CD4-positive, alpha-beta T cell treated with Interleukin-15 for 4 hours (primary cell): ENCODE results near the gene GHRL.
"Not testable (repeated sequence)": the region's sequence is repeated elsewhere in the genome, so short reads cannot be mapped to it uniquely, and the experiment has no call there.

Experiments used
- DNase-seq: peaks from one replicate; pipeline ENCODE4 v3.0.0-alpha.2; 2020; ENCODE audit warnings: low spot score

GHRL gene

GRCh38 chr3:10273702-10274305 is 18.9 kb downstream of the GHRL start:
- DNase-seq, result no peak

- DNase-seq, result no peak
Observed at GRCh38 chr3:10272977-10273376, 19.8 kb downstream of the GHRL start.

- DNase-seq, result not testable (repeated sequence)
Observed at GRCh38 chr3:10272476-10272875, 20.3 kb downstream of the GHRL start.

DNA sequence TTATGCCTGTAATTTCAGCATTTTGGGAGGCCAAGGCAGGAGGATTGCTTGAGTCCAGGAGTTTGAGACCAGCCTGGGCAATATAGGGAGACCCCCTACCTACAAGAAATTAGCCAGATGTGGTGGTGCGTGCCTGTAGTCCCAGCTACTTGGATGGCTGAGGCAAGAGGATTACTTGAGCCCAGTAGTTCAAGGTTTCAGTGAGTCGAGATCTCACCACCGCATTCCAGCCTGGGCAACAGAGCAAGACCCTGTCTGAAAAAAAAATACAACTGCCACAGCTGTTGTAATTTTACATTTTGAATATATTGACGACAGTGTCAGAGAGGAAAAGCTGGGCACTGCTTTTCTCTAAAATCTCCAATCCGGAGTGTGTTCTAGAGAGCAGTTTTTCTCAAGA is 23.3 kb downstream of the GHRL start:
- DNase-seq, result no peak

DNA sequence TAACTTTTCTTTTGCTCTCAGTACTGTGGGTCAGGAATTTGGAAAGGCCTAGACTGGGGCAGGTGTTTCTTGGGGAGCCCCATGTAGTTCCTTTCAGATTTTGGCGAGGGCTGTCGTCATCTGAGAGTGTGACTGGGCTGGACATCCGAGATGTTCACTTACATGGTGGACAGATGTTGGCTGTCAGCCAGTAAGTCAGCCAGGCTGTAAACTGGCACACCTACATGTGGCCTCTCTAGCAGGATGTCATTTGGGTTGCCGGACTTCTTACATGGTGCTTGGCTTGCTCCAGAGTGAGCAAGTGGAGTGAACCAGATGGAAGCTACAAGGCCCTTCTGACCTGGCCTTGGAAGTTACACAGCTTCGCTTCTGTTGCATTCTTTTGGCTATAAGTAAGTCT is 23.8 kb downstream of the GHRL start:
- DNase-seq, result no peak

GRCh38 chr3:10268116-10268515 is 24.6 kb downstream of the GHRL start:
- DNase-seq, result no peak

- DNase-seq, result not testable (repeated sequence)
Observed at GRCh38 chr3:10266936-10267335, 25.8 kb downstream of the GHRL start.

DNA sequence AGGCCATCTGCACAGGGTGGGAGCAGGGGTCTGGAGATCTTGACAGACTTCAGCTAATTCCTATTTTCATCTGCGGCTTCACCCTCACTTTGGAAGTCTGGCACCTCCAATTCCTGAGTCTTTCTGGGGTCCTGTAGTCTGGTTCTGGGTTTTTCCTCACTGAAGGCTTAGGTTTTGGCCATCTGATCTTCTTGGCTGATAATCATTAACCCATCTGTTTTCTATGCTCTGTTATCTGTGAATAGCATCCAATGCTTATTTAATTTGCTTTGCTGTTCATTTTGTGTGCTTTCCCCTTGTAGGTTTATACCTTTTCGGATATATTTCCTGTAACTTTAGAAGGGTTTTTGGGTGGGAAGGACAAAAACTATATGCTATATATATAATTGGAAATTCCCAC is 26.9 kb downstream of the GHRL start:
- DNase-seq, result no peak

DNA sequence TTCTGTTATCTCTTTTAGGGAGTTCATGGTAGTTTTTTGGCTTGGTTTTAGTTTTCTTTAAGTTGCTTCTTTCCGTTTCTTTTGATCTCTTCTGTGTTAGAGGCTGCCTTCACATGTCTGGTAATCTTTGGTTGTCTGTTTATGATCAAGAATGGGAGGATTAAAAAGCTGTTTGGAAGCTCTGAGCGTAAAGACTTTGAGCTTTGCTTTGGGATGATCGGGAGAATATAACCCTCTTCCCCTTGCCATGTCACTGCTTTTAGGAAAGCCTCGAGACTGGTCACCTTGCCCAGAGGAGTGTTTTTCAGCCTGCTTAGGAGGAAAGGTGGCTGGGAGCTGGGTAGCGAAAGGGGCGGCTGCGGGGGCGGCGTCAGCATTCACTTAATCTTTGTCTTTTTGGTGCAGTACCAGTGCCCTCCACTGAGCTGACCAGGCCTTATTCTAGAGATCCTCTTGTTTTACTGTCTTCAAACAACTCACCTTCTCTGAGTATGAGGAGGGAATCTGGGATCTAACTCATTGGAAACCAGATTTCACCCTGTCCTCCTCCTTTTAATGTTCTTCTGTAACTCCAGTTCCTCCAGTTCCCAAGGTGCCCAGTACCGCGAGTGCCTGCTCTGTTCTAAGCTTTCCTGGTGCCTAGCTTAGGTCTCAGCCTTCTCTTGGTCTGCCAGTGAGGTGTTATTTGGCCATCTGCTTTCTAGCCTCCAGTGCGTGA is 28.9 kb downstream of the GHRL start:
- peak; percentile 64 for DNase-seq

DNA sequence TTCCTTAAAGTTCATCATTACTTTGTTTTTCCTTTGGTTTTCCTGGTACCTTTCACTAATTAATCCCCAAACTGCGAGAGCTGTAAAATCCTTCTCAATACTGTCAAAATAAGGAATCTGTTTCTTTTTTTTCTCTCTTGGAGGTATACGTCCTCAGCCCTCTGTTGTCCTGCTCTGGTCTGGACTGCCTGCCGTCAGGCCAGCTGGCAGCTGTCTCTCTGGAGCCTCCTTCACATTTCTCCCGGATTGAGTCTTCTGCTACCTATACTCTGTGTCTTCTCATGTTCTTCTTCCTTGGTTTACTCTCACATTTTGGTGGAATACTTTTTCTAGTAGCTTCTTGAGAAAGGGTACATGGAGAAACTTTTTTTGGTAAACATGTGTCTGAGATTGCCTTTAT is 30.7 kb downstream of the GHRL start:
- DNase-seq, result no peak

- DNase-seq, result no peak
Observed at GRCh38 chr3:10260211-10260701, 32.5 kb downstream of the GHRL start.

DNA sequence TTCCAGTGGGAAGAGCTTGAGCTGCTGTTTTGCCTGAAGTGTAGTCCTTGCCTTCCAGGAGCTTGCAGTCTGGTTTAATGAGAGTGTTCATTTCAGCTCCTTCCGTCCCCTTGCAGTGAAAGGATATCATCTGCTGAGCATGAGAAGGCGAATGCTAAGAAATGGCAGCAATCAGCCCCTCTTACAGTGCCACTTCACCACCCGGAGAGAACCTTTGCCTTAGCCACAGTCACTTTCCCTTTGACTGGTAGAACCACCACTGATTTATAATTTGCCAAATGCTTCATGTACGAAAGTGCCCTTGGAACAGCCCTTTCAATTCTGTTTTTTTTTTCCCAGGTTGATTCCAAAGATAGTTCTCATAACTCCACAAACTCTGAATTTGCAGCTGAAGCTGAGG is 32.9 kb downstream of the GHRL start:
- no peak for DNase-seq

DNA sequence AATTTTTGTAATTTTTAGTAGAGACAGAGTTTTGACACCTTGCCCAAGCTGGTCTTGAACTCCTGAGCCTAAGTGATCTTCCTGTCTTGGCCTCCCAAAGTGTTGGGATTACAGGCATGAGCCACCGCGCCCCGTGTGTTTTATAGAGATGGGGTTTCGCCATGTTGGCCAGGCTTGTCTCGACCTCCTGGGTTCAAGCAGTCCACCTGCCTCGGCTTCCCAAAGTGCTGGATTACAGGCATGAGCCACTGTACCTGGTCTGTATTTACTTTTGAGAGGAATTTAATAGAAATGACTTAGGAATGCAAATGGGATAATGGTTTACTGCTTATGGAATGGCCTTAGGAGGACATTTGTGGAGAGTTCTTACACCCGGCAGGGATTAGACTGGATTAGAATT is 33.7 kb downstream of the GHRL start:
- DNase-seq, result no peak

- DNase-seq, result no peak
Observed at GRCh38 chr3:10255835-10256234, 36.9 kb downstream of the GHRL start.

DNA sequence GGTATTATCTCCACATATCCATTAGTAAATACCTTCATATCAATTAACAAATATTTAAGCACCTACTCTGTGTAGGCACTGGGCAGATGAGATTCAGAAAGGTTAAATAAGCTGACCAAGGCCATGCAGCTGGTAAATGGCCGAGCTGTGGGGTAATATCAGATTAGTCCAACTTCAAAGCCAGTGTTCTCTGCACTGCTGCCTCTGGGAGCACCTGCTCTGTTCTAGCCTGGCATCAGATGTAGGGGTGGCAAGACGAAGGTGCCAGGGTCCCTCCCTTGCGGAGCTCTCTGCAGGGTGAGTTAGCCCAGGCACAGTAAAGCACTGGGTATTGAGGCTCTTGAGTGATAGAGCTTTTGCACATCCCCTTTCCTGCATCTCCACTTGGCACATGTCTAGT is 39.0 kb downstream of the GHRL start:
- no peak for DNase-seq

GRCh38 chr3:10251006-10251405 is 41.7 kb downstream of the GHRL start:
- no peak for DNase-seq

DNA sequence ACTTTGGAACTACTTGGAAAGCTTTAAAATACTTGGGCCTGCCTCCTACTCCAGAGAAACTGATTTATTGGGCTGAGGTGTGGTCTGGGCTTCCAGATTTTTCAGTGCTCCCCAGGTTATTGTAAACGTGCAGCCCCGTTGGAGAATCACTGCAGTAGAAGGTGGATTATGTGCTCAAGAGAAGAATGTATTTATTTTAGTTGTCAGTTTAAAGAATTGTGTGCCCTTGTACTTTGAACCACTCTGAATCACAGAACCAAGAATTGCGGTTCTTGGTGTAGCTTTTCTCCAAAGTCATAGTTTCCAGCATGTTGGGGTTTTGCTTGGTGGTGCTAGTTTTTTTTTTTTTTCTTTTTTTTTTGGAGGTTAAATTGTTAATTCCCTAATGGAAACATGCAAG is 42.9 kb downstream of the GHRL start:
- peak; percentile 57 for DNase-seq

DNA sequence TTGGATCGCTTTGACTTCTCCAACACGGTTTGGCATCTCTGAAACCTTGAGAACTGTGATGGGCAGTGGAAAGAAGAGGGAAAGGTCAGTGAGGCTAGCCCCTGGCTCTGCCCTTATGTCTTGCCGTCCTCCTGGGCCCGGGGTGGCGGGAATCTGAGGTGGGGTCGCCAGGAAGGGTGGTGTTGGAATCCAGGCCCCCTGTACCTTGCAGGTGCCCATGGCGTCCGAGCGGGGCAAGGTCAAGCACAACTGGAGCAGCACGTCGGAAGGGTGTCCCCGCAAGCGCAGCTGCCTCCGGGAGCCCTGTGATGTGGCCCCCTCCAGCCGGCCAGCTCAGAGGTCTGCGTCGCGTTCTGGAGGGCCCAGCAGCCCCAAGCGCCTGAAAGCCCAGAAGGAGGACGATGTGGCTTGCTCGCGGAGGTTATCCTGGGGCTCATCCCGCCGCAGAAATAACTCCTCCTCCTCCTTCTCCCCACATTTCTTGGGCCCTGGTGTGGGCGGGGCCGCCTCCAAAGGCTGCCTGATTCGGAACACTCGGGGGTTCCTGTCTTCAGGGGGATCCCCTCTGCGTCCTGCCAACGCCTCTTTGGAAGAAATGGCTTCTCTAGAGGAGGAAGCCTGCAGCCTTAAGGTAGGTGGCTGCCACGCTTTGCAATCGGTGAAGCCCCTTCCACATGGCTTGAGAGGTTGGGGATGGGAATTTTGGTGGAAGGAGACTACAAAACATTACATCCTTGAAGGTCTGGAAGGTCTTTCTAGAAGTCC is 43.6 kb downstream of the GHRL start:
- DNase-seq, result peak; percentile 48

DNA sequence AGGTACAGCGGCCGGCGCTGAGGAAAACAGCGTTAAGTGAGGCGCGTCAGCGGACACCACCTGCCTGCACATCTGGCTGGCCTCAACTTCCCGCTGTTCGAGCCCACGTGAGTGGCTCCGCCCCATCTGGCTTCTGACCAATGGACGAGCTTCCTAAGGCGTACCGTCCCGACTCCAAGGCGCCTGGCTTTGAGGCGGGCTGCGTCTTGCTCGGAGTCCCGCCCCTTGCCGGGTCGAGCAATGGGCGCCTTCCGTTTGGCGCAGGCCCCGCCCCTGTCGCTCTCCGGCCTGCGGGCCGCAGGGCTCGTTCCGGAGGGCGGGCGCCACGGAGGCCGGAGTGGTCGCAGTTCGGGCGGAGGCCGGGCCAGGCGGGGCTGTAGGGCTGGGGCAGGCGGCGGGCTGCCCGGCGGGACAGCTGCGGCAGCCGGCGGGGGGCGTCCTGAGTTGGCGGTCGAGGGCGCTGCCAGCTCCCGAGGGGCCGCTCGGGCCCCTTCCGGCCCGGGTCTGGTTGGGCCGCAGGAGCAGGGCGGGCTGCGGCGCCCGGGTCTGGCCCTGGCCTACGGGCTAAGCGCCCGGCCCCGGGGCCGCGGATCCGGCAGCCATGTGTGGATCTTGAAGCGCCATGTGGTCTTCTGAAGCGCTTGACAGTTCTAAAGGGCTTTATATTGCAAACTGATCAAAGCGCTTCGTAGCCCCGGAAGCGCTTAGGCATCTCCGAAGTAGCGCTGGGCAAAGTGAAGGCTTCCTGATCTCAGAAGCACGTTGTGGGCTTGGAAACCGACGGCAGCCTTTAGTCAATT is 44.4 kb downstream of the GHRL start, which contains the start of gene TATDN2:
Gene TATDN2, plus strand, starts transcription at position 276 of the 800 bp plus-strand sequence. CDS start 742 bp downstream, outside the sequence.
- peak; percentile 94 for DNase-seq

GRCh38 chr3:10247679-10248183 is 45.0 kb downstream of the GHRL start:
- DNase-seq, result no peak

GRCh38 chr3:10245081-10245712 is 47.5 kb downstream of the GHRL start:
- no peak for DNase-seq
